NCI-H2107 (cell line): Measurements from ENCODE around the gene CXXC1.
"Not testable (repeated sequence)": the region's sequence is repeated elsewhere in the genome, so short reads cannot be mapped to it uniquely, and the experiment has no call there.

ENCODE experiments used
- DNase-seq: peaks from one replicate; lab custom pipeline; 2025; lab: John Stamatoyannopoulos, UW

CXXC1 gene

DNA sequence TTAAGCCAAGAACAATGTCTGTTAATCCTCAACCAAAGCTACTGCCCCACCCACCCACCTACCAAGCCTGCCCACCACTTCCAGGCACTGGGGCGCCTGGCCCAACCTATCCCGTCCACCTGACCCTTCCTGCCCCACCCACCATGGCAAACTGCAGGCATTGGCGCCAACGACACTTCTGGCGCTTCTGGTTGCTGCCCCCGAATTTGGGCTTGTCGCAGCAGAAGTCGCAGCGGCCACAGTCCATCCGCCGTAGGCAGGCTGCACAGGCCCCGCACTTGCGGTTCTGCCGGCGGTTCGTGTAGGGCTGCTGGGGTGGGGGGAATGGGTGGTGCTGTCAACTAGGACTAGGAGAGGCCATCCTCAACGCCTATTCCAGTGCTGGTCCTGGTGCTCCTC lies 13.4 kb downstream of the CXXC1 start:
- no peak for DNase-seq

GRCh38 chr18:50273203-50274043 lies 14.1 kb downstream of the CXXC1 start:
- no peak for DNase-seq

DNA sequence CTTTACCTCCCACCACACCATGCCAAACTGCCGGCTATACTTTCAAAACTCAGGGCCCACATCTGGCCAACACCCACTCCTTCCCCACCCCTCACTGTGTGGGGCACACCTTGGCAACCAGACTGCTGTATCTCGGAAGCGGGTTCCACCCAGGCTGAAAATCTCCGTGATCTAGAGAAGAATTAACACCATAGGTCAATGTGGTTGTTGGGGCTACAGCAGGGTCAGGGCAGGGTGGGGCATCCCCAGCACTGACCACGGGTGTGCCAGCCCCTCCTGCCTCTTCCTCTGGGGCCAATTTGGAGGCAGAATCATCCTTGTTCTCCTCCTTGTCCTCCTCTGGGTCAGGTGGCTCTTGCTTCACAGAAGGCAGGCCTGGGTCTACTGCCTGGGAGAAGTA lies 14.9 kb downstream of the CXXC1 start:
- DNase-seq = no peak

GRCh38 chr18:50268022-50268747 lies 19.3 kb downstream of the CXXC1 start:
- DNase-seq = no peak

GRCh38 chr18:50266248-50266704 lies 21.2 kb downstream of the CXXC1 start, which contains the start of gene CFAP53:
CFAP53 (minus strand) TSS chr18:50266495; CDS start chr18:50266404, 91 bp downstream.
- DNase-seq = peak; percentile 73

DNA sequence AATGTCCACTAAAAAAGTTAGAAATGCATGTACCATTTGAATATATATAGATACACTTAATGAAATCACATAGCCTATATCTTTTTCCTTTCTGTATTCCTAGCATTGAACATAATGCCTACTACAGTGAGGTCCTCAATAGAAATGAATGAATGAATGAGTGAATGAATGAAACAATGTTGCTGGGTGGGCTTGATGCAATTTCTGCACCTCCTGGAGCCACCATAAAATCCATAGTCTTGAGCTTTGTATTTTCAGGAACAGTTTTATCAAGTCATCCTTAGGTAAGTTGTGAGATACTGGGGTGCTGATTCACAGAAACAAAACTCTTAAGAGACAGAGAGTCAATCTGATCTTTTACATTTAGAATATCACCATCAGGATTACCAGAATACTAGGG lies 24.5 kb downstream of the CXXC1 start:
- DNase-seq = no peak

GRCh38 chr18:50250935-50251334 lies 36.6 kb downstream of the CXXC1 start:
- DNase-seq = no peak

DNA sequence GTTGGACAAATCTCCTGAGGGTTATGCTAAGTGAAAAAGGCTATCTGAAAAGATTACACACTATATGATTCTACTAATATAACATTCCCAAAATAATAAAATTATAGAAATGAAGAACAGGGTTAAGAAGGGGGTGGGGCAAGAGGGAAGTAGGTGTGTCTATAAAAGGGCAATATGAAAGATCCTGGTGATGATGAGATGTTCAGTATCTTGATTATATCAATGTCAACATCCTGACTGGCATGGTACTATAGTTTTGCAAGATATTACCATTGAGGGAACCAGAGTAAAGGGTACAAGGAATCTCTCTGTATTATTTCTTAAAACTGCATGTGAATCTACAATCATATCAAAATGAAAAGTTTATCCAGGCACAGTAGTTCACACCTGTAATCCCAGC lies 37.9 kb downstream of the CXXC1 start:
- DNase-seq = no peak

DNA sequence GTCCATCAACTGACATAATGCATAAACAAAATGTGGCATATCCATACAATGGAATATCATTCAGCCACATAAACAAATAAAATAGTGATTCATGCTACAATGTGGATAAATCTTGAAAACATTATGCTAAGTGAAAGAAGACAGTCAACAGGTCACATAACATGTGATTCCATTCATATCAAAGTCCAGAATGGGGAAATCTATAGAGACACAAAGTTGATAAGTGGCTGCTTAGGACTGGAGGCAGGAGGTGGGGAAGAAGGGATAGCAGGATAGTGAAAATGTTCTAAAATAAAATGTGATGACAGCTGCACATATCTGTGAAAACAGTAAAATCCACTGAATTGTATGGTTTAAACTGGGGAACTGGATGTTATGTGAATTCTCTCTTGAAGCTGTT lies 39.9 kb downstream of the CXXC1 start:
- DNase-seq = no peak

GRCh38 chr18:50241768-50242167 lies 45.7 kb downstream of the CXXC1 start:
- not testable (repeated sequence) for DNase-seq

GRCh38 chr18:50240080-50240563 lies 47.4 kb downstream of the CXXC1 start:
- DNase-seq = no peak

DNA sequence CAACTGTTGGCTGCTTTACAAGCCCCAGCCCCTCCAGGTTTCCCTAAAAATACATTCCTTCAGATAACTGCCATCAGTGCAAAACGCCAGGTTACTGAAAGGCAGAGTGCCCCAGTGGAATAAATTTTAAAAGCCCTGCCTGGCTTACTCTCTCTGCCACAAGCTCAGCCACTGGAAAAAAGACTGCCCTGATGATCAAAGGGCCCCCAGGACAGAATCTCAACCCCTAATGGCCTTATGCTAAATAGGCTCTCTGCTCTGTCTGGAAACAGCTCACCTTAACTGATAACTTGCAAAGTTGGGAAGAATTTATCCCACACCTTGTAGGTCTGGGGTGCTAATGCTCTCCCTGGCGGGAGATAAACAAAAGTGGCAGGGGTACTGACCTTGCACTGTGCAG lies 55.1 kb downstream of the CXXC1 start:
- no peak for DNase-seq
